K562 (cell line): ENCODE data around the gene NTRK2. TPM values are rescaled to one million over a fixed set of nuclear protein-coding genes. Genes with fewer than 3 reads are reported as not detected.

ENCODE experiments used
- ATAC-seq: fragments of 200-7000 bp; cut with Tn5 transposase; 3 replicates; pipeline ENCODE4 v1.9.1; 2020; ENCODE audit warnings: moderate library complexity
- BruUV-seq: library from RNA; stranded (reverse); fragments of 400-500 nt; replicated peaks from 2 replicates; lab custom pipeline; 2021; lab: Mats Ljungman, UMichigan
- CTCF ChIA-PET: fragments of 300-600 bp; formaldehyde crosslinking; extraction: SDS; loops from one replicate; lab custom pipeline; 2021; ENCODE audit warnings: low intra/inter-chr PET ratio; lab: Yijun Ruan, JAX
- POLR2A ChIA-PET: fragments of 300-600, 350-650 bp; sonication (Branson Sonifier 250); formaldehyde crosslinking; extraction: SDS; loops from one replicate; lab custom pipeline; 2021; ENCODE audit warnings: antibody characterized with exemption, inconsistent platforms; lab: Yijun Ruan, JAX
- DNase-seq, 4 experiments: peaks; one replicate each; pipeline versions ENCODE4 v3.0.0 to v3.0.0-alpha.2; 2011 to 2018; ENCODE audit warnings: low spot score in 3 of 4, mixed read lengths in 3 of 4; ENCODE audit errors: extremely low read depth in 1 of 4
- FAIRE-seq: peaks from 2 replicates; lab custom pipeline; 2011; peaks lifted over from hg19 to GRCh38; lab: Jason Lieb, UNC
- H2AFZ ChIP-seq: 2 replicates; pipeline ENCODE4 v1.6.0; 2011; ENCODE audit warnings: low read depth, low read length, control low read depth, inconsistent platforms
- H3K27ac ChIP-seq: fragments of 200-600 bp; 3 replicates; pipeline ENCODE4 v1.8.0; 2011; ENCODE audit warnings: low read depth, mild to moderate bottlenecking, control low read depth, inconsistent platforms, low read length, moderate library complexity, mixed read lengths; ENCODE audit errors: extremely low read depth
- H3K27me3 ChIP-seq, 2 experiments: fragments of 300-600 bp in 1 of 2; 2 replicates in 1 of 2; 3 replicates in 1 of 2; pipeline versions ENCODE4 v1.6.0 to v1.8.0; 2011; ENCODE audit warnings: inconsistent platforms in 2 of 2, low read length in 2 of 2, mild to moderate bottlenecking in 1 of 2, mixed read lengths in 1 of 2, moderate library complexity in 1 of 2; ENCODE audit not compliant: control insufficient read depth in 2 of 2, insufficient read depth in 2 of 2
- H3K36me3 ChIP-seq: fragments of 300-600 bp; 3 replicates; pipeline ENCODE4 v1.8.0; 2011; ENCODE audit warnings: mild to moderate bottlenecking, low read length, inconsistent platforms; ENCODE audit not compliant: control insufficient read depth, insufficient read depth
- H3K4me1 ChIP-seq, 2 experiments: fragments of 200-600 bp in 1 of 2; replicated peaks in 1 of 2; 2 replicates in 1 of 2; 3 replicates in 1 of 2; pipeline versions ENCODE4 v1.5.1 to v1.8.0; 2011; ENCODE audit warnings: inconsistent platforms in 2 of 2, low read length in 2 of 2, mild to moderate bottlenecking in 1 of 2, mixed read lengths in 1 of 2, moderate library complexity in 1 of 2; ENCODE audit not compliant: control insufficient read depth in 2 of 2, insufficient read depth in 2 of 2
- H3K4me2 ChIP-seq: 2 replicates; pipeline ENCODE4 v1.6.1; 2011; ENCODE audit warnings: low read length, control low read depth, inconsistent platforms, mixed read lengths; ENCODE audit not compliant: insufficient read depth
- H3K4me3 ChIP-seq: fragments of 200-600 bp; sonication (generic), shearing (Covaris generic); 2 replicates; pipeline ENCODE4 v1.5.1; 2016; ENCODE audit warnings: control low read depth, inconsistent platforms
- H3K79me2 ChIP-seq: fragments of 200-600 bp; 3 replicates; pipeline ENCODE4 v1.8.0; 2011; ENCODE audit warnings: low read length, inconsistent platforms; ENCODE audit not compliant: control insufficient read depth, insufficient read depth
- H3K9ac ChIP-seq, 2 experiments: 2 replicates each; pipeline versions ENCODE4 v1.6.0 to v1.6.1; 2011; ENCODE audit warnings: low read depth in 2 of 2, low read length in 2 of 2, control low read depth in 1 of 2, inconsistent platforms in 1 of 2, mild to moderate bottlenecking in 1 of 2, mixed read lengths in 1 of 2; ENCODE audit not compliant: insufficient read depth in 1 of 2
- H3K9me1 ChIP-seq: one replicate; pipeline ENCODE4 v1.6.0; 2011; ENCODE audit warnings: inconsistent platforms, mild to moderate bottlenecking, low read length, moderate library complexity; ENCODE audit not compliant: control insufficient read depth, insufficient read depth
- H3K9me3 ChIP-seq: replicated peaks from 2 replicates; pipeline ENCODE4 v1.5.1; 2011; ENCODE audit warnings: low read depth, low read length, inconsistent platforms; ENCODE audit not compliant: control insufficient read depth, insufficient read depth
- H4K20me1 ChIP-seq: replicated peaks from 2 replicates; pipeline ENCODE4 v1.6.1; 2011; ENCODE audit warnings: low read length, inconsistent platforms, mixed read lengths; ENCODE audit not compliant: control insufficient read depth, insufficient read depth
- BDP1 ChIP-seq: IDR thresholded peaks from 3 replicates; pipeline ENCODE4 v1.6.1; 2011; ENCODE audit not compliant: insufficient read length, insufficient read depth
- EP400 ChIP-seq: fragments of 450-650 bp; IDR thresholded peaks from 2 replicates; pipeline ENCODE4 v1.6.1; 2017; ENCODE audit warnings: antibody characterized with exemption, mild to moderate bottlenecking, moderate library complexity
- FOXP1 ChIP-seq: sonication (generic); formaldehyde crosslinking; IDR thresholded peaks from 2 replicates; pipeline ENCODE4 v1.8.0; 2022; ENCODE audit warnings: mild to moderate bottlenecking, missing genetic modification reagents
- KLF6 ChIP-seq: fragments of 250-450 bp; sonication (Bioruptor Pico); IDR thresholded peaks from 2 replicates; pipeline ENCODE4 v1.4.0; 2020; ENCODE audit warnings: mild to moderate bottlenecking, moderate library complexity, borderline replicate concordance
- RAD21 ChIP-seq, 2 experiments: fragments of 250-450 bp in 1 of 2; fragments of 450-650 bp in 1 of 2; sonication (Bioruptor Pico) in 1 of 2; formaldehyde crosslinking in 1 of 2; IDR thresholded peaks in 1 of 2; conservative IDR thresholded peaks in 1 of 2; 2 replicates each; pipeline versions ENCODE4 v1.4.0 to v1.8.0; 2020 to 2022; ENCODE audit warnings: mild to moderate bottlenecking in 2 of 2, moderate library complexity in 1 of 2
- TEAD4 ChIP-seq, 2 experiments: sonication (generic) in 1 of 2; formaldehyde crosslinking in 1 of 2; IDR thresholded peaks; 2 replicates each; pipeline versions ENCODE4 v1.6.1 to v1.8.0; 2012 to 2022; ENCODE audit warnings: borderline replicate concordance in 1 of 2, inconsistent platforms in 1 of 2, low read length in 1 of 2, mild to moderate bottlenecking in 1 of 2, missing genetic modification reagents in 1 of 2
- ZNF274 ChIP-seq: IDR thresholded peaks from 2 replicates; pipeline ENCODE4 v1.6.1; 2011; ENCODE audit warnings: low read depth, mild to moderate bottlenecking, low read length, moderate library complexity, borderline replicate concordance
- ZNF408 ChIP-seq: fragments of 250-450 bp; sonication (Bioruptor Pico); IDR thresholded peaks from 2 replicates; pipeline ENCODE4 v1.4.0; 2020; ENCODE audit warnings: low read depth, mild to moderate bottlenecking, moderate library complexity
- ZNF785 ChIP-seq: fragments of 250-450 bp; sonication (Bioruptor Pico); IDR thresholded peaks from 2 replicates; pipeline ENCODE4 v1.4.0; 2020; ENCODE audit warnings: mild to moderate bottlenecking
- ZSCAN32 ChIP-seq: fragments of 450-650 bp; formaldehyde crosslinking; IDR thresholded peaks from 2 replicates; pipeline ENCODE4 v1.4.0; 2020; ENCODE audit warnings: mild to moderate bottlenecking, moderate library complexity
- WGBS: fragments of 100-300 bp; shearing (Covaris generic); methylation state at CpG from one replicate; pipeline ENCODE4 v1.1.6; 2016; ENCODE audit warnings: low coverage, mixed read lengths; ENCODE audit not compliant: insufficient coverage; ENCODE audit errors: missing lambda C conversion rate; 5-methylcytosine and 5-hydroxymethylcytosine counted together
- in situ Hi-C: fragments of 300-500 bp; cut with MboI; formaldehyde crosslinking; loops from 4 replicates; pipeline ENCODE4 v1.15.0; 2018; ENCODE audit warnings: inconsistent platforms, mixed read lengths
- intact Hi-C: fragments of 100-400 bp; cut with micrococcal nuclease; formaldehyde crosslinking; loops from 2 replicates; pipeline ENCODE4 v1.14.2; 2022
- polyA plus RNA-seq, 8 experiments: library from polyadenylated mRNA; depleted of rRNA in 4 of 8; stranded (reverse) in 5 of 8; unstranded in 3 of 8; fragments of >200 nt; fragmentation: Nextera tagmentation in 2 of 8; fragmentation: Illumina TruSeq in 1 of 8; extraction: Ambion mirVana in 2 of 8; extraction: Trizol in 1 of 8; gene quantifications; 2 replicates each; pipeline versions ENCODE4 v1.2.1 to v1.2.3, GENCODE V29; 2011 to 2014; ENCODE audit warnings: inconsistent platforms in 1 of 8, missing spikeins in 1 of 8
- total RNA-seq, 7 experiments: library from RNA; depleted of rRNA in 6 of 7; stranded (reverse); fragments of >200 nt in 6 of 7; fragmentation: Illumina TruSeq in 2 of 7; extraction: Trizol in 2 of 7; gene quantifications; 2 replicates each; pipeline versions ENCODE4 v1.2.1 to v1.2.3, GENCODE V29; 2011 to 2021; ENCODE audit warnings: low replicate concordance in 1 of 7
- TF ChIP-seq, protein P1 (sequence below): conservative IDR thresholded peaks from 2 replicates; pipeline ENCODE4 v1.6.1; 2011; ENCODE audit warnings: low read depth, mild to moderate bottlenecking, low read length; ENCODE audit not compliant: control insufficient read depth

Gene NTRK2
- total and polyA plus RNA-seq, 9 of the 15 experiments (the other 6 are each of a cell fraction or from before 2014, with no cell fraction given), result not detected

GRCh38 chr9:84943482-84944050 lies 274.0 kb downstream of the NTRK2 start (continued):
- no peak for TF ChIP-seq FOXP1

GRCh38 chr9:84945878-84946538 lies 276.5 kb downstream of the NTRK2 start:
- no peaks in the 10 kb centered on the region for H3K4me1 ChIP-seq
- CTCF ChIA-PET, result no interaction called here
- no TSS peak for BruUV-seq
- no peaks in the 10 kb centered on the region for H3K79me2 ChIP-seq
- H3K4me3 ChIP-seq, result no peak overlapping the region
- TF ChIP-seq RAD21 (CRISPR knock-in tag; conservative IDR thresholded peaks at IDR 0.05 in 1 of 2, IDR thresholded peaks at IDR 0.05 in 1 of 2), result no peak
- no peak for TF ChIP-seq ZNF785 (CRISPR knock-in tag)
- no peak for TF ChIP-seq ZNF408 (CRISPR knock-in tag)
- TF ChIP-seq ZNF274, result no peak
- TF ChIP-seq EP400, result no peak
- no peak for TF ChIP-seq KLF6 (CRISPR knock-in tag)
- TF ChIP-seq TEAD4 (IDR thresholded peaks at IDR 0.05; ENCODE audit: low read length), result no peak
- TF ChIP-seq TEAD4 (CRISPR knock-in tag; IDR thresholded peaks at IDR 0.05; ENCODE audit: borderline replicate concordance), result no peak
- no peak for TF ChIP-seq BDP1
- TF ChIP-seq, protein P1, sequence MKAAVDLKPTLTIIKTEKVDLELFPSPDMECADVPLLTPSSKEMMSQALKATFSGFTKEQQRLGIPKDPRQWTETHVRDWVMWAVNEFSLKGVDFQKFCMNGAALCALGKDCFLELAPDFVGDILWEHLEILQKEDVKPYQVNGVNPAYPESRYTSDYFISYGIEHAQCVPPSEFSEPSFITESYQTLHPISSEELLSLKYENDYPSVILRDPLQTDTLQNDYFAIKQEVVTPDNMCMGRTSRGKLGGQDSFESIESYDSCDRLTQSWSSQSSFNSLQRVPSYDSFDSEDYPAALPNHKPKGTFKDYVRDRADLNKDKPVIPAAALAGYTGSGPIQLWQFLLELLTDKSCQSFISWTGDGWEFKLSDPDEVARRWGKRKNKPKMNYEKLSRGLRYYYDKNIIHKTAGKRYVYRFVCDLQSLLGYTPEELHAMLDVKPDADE, result no peak
- no peak for TF ChIP-seq ZSCAN32
- TF ChIP-seq, all 486 proteins: peak for 0
- Histone ChIP-seq H3K9me3 (no peaks in the 10 kb centered on the region), H4K20me1 (no peaks in the 10 kb centered on the region), H3K9ac (no peak overlapping the region), H3K9me1 (no peaks in the 10 kb centered on the region), H3K27ac (no peak overlapping the region), H3K36me3 (no peaks in the 10 kb centered on the region), H3K27me3 (no peaks in the 10 kb centered on the region), H3K4me2 (no peak overlapping the region), H2AFZ (no peak overlapping the region)
- FAIRE-seq, result no peak
- intact Hi-C loops (no loop called here), in situ Hi-C loops (no loop called here)
- WGBS, result 3% methylated on average over 8 of the region's 8 CpGs
- DNase-seq, result no peak
- no peak for ATAC-seq
- POLR2A ChIA-PET, result interaction anchor here (0.6 kb wide), 1 partner anchor 84 kb away, joined by 3 read pairs; no protein-coding TSS in a partner anchor
